K562 (cell line): ENCODE results near the gene PLPP4. TPM values are rescaled to one million over a fixed set of nuclear protein-coding genes. Genes with fewer than 3 reads are reported as not detected.

Experiments
- ATAC-seq: fragments of 200-7000 bp; cut with Tn5 transposase; 3 replicates; pipeline ENCODE4 v1.9.1; 2020; ENCODE audit warnings: moderate library complexity
- Bru-seq: library from RNA; stranded (reverse); fragments of 400-500 nt; gene quantifications from one replicate; lab custom pipeline; 2021; lab: Mats Ljungman, UMichigan
- BruChase-seq, 2 experiments: library from RNA; stranded (reverse); fragments of 400-500 nt; gene quantifications; one replicate each; lab custom pipeline; 2021; lab: Mats Ljungman, UMichigan
- BruUV-seq: library from RNA; stranded (reverse); fragments of 400-500 nt; replicated peaks from 2 replicates; lab custom pipeline; 2021; lab: Mats Ljungman, UMichigan
- CTCF ChIA-PET: fragments of 300-600 bp; formaldehyde crosslinking; extraction: SDS; loops from one replicate; lab custom pipeline; 2021; ENCODE audit warnings: low intra/inter-chr PET ratio; lab: Yijun Ruan, JAX
- POLR2A ChIA-PET: fragments of 300-600, 350-650 bp; sonication (Branson Sonifier 250); formaldehyde crosslinking; extraction: SDS; loops from one replicate; lab custom pipeline; 2021; ENCODE audit warnings: antibody characterized with exemption, inconsistent platforms; lab: Yijun Ruan, JAX
- DNase-seq, 4 experiments: peaks; one replicate each; pipeline versions ENCODE4 v3.0.0 to v3.0.0-alpha.2; 2011 to 2018; ENCODE audit warnings: low spot score in 3 of 4, mixed read lengths in 3 of 4; ENCODE audit errors: extremely low read depth in 1 of 4
- FAIRE-seq: peaks from 2 replicates; lab custom pipeline; 2011; peaks lifted over from hg19 to GRCh38; lab: Jason Lieb, UNC
- H2AFZ ChIP-seq: 2 replicates; pipeline ENCODE4 v1.6.0; 2011; ENCODE audit warnings: low read depth, low read length, control low read depth, inconsistent platforms
- H3K27ac ChIP-seq: fragments of 200-600 bp; 3 replicates; pipeline ENCODE4 v1.8.0; 2011; ENCODE audit warnings: low read depth, mild to moderate bottlenecking, control low read depth, inconsistent platforms, low read length, moderate library complexity, mixed read lengths; ENCODE audit errors: extremely low read depth
- H3K27me3 ChIP-seq, 2 experiments: fragments of 300-600 bp in 1 of 2; 2 replicates in 1 of 2; 3 replicates in 1 of 2; pipeline versions ENCODE4 v1.6.0 to v1.8.0; 2011; ENCODE audit warnings: inconsistent platforms in 2 of 2, low read length in 2 of 2, mild to moderate bottlenecking in 1 of 2, mixed read lengths in 1 of 2, moderate library complexity in 1 of 2; ENCODE audit not compliant: control insufficient read depth in 2 of 2, insufficient read depth in 2 of 2
- H3K36me3 ChIP-seq: fragments of 300-600 bp; 3 replicates; pipeline ENCODE4 v1.8.0; 2011; ENCODE audit warnings: mild to moderate bottlenecking, low read length, inconsistent platforms; ENCODE audit not compliant: control insufficient read depth, insufficient read depth
- H3K4me1 ChIP-seq, 2 experiments: fragments of 200-600 bp in 1 of 2; replicated peaks in 1 of 2; 2 replicates in 1 of 2; 3 replicates in 1 of 2; pipeline versions ENCODE4 v1.5.1 to v1.8.0; 2011; ENCODE audit warnings: inconsistent platforms in 2 of 2, low read length in 2 of 2, mild to moderate bottlenecking in 1 of 2, mixed read lengths in 1 of 2, moderate library complexity in 1 of 2; ENCODE audit not compliant: control insufficient read depth in 2 of 2, insufficient read depth in 2 of 2
- H3K4me2 ChIP-seq: 2 replicates; pipeline ENCODE4 v1.6.1; 2011; ENCODE audit warnings: low read length, control low read depth, inconsistent platforms, mixed read lengths; ENCODE audit not compliant: insufficient read depth
- H3K4me3 ChIP-seq: fragments of 200-600 bp; sonication (generic), shearing (Covaris generic); 2 replicates; pipeline ENCODE4 v1.5.1; 2016; ENCODE audit warnings: control low read depth, inconsistent platforms
- H3K79me2 ChIP-seq: fragments of 200-600 bp; 3 replicates; pipeline ENCODE4 v1.8.0; 2011; ENCODE audit warnings: low read length, inconsistent platforms; ENCODE audit not compliant: control insufficient read depth, insufficient read depth
- H3K9ac ChIP-seq, 2 experiments: 2 replicates each; pipeline versions ENCODE4 v1.6.0 to v1.6.1; 2011; ENCODE audit warnings: low read depth in 2 of 2, low read length in 2 of 2, control low read depth in 1 of 2, inconsistent platforms in 1 of 2, mild to moderate bottlenecking in 1 of 2, mixed read lengths in 1 of 2; ENCODE audit not compliant: insufficient read depth in 1 of 2
- H3K9me1 ChIP-seq: one replicate; pipeline ENCODE4 v1.6.0; 2011; ENCODE audit warnings: inconsistent platforms, mild to moderate bottlenecking, low read length, moderate library complexity; ENCODE audit not compliant: control insufficient read depth, insufficient read depth
- H3K9me3 ChIP-seq: replicated peaks from 2 replicates; pipeline ENCODE4 v1.5.1; 2011; ENCODE audit warnings: low read depth, low read length, inconsistent platforms; ENCODE audit not compliant: control insufficient read depth, insufficient read depth
- H4K20me1 ChIP-seq: replicated peaks from 2 replicates; pipeline ENCODE4 v1.6.1; 2011; ENCODE audit warnings: low read length, inconsistent platforms, mixed read lengths; ENCODE audit not compliant: control insufficient read depth, insufficient read depth
- CBFB ChIP-seq: sonication (generic); formaldehyde crosslinking; IDR thresholded peaks from 2 replicates; pipeline ENCODE4 v1.4.0; 2020; ENCODE audit warnings: mild to moderate bottlenecking, missing genetic modification reagents
- CBX2 ChIP-seq: fragments of 200-600 bp; sonication (generic); IDR thresholded peaks from one replicate; pipeline ENCODE4 v1.6.1; 2012; ENCODE audit warnings: mild to moderate bottlenecking, low read length, inconsistent platforms; ENCODE audit not compliant: insufficient read depth, poor library complexity, severe bottlenecking
- CCNT2 ChIP-seq: IDR thresholded peaks from 2 replicates; pipeline ENCODE4 v1.6.1; 2011; ENCODE audit warnings: borderline replicate concordance, low read depth, mild to moderate bottlenecking, moderate library complexity, mixed read lengths, low read length; ENCODE audit not compliant: insufficient read length; ENCODE audit errors: extremely low read depth
- CSDE1 ChIP-seq, 2 experiments: fragments of 450-650 bp; IDR thresholded peaks; 2 replicates each; pipeline ENCODE4 v1.6.1; 2016; ENCODE audit warnings: mild to moderate bottlenecking in 1 of 2
- ERF ChIP-seq: fragments of 450-650 bp; formaldehyde crosslinking; IDR thresholded peaks from 2 replicates; pipeline ENCODE4 v1.4.0; 2020; ENCODE audit warnings: mild to moderate bottlenecking, mixed read lengths
- ETV5 ChIP-seq: sonication (generic); formaldehyde crosslinking; IDR thresholded peaks from 2 replicates; pipeline ENCODE4 v1.4.0; 2020; ENCODE audit warnings: low read depth, mild to moderate bottlenecking, missing genetic modification reagents
- GTF2A2 ChIP-seq: IDR thresholded peaks from 2 replicates; pipeline ENCODE4 v1.6.1; 2016; ENCODE audit warnings: mild to moderate bottlenecking, missing genetic modification characterization, missing compliant biosample characterization
- GTF3C2 ChIP-seq: IDR thresholded peaks from 3 replicates; pipeline ENCODE4 v1.6.1; 2011; ENCODE audit warnings: borderline replicate concordance, mild to moderate bottlenecking, moderate library complexity; ENCODE audit not compliant: insufficient read length; ENCODE audit errors: extremely low read depth
- HDAC8 ChIP-seq: fragments of 450-650 bp; IDR thresholded peaks from 2 replicates; pipeline ENCODE4 v1.6.1; 2016; ENCODE audit warnings: mild to moderate bottlenecking, missing genetic modification characterization, moderate library complexity, missing compliant biosample characterization
- HOXB6 ChIP-seq: fragments of 250-450 bp; sonication (Bioruptor Pico); IDR thresholded peaks from 2 replicates; pipeline ENCODE4 v1.5.1; 2022; ENCODE audit warnings: mild to moderate bottlenecking, borderline replicate concordance
- KDM1A ChIP-seq, 2 experiments: fragments of 450-650 bp; IDR thresholded peaks; 2 replicates each; pipeline ENCODE4 v1.6.1; 2016; ENCODE audit warnings: mild to moderate bottlenecking in 2 of 2
- MYBL2 ChIP-seq, 2 experiments: fragments of 450-650 bp in 1 of 2; sonication (generic) in 1 of 2; formaldehyde crosslinking in 1 of 2; IDR thresholded peaks; 2 replicates each; pipeline versions ENCODE4 v1.6.1 to v1.8.1; 2017 to 2022; ENCODE audit warnings: borderline replicate concordance in 1 of 2, inconsistent platforms in 1 of 2, low read depth in 1 of 2, mild to moderate bottlenecking in 1 of 2, missing genetic modification reagents in 1 of 2, moderate library complexity in 1 of 2
- TGIF2 ChIP-seq: sonication (generic); formaldehyde crosslinking; IDR thresholded peaks from 2 replicates; pipeline ENCODE4 v1.8.1; 2022; ENCODE audit warnings: mild to moderate bottlenecking, missing genetic modification reagents, moderate library complexity
- ZNF12 ChIP-seq: sonication (generic); formaldehyde crosslinking; IDR thresholded peaks from 2 replicates; pipeline ENCODE4 v1.4.0; 2020; ENCODE audit warnings: mild to moderate bottlenecking, missing genetic modification reagents
- ZSCAN32 ChIP-seq: fragments of 450-650 bp; formaldehyde crosslinking; IDR thresholded peaks from 2 replicates; pipeline ENCODE4 v1.4.0; 2020; ENCODE audit warnings: mild to moderate bottlenecking, moderate library complexity
- WGBS: fragments of 100-300 bp; shearing (Covaris generic); methylation state at CpG from one replicate; pipeline ENCODE4 v1.1.6; 2016; ENCODE audit warnings: low coverage, mixed read lengths; ENCODE audit not compliant: insufficient coverage; ENCODE audit errors: missing lambda C conversion rate; 5-methylcytosine and 5-hydroxymethylcytosine counted together
- in situ Hi-C: fragments of 300-500 bp; cut with MboI; formaldehyde crosslinking; loops from 4 replicates; pipeline ENCODE4 v1.15.0; 2018; ENCODE audit warnings: inconsistent platforms, mixed read lengths
- intact Hi-C: fragments of 100-400 bp; cut with micrococcal nuclease; formaldehyde crosslinking; loops from 2 replicates; pipeline ENCODE4 v1.14.2; 2022
- long read RNA-seq, 3 experiments: library from polyadenylated mRNA in 2 of 3; library from RNA in 1 of 3; unstranded in 2 of 3; stranded (forward) in 1 of 3; transcript quantifications; one replicate each; pipeline ENCODE4 v2.0.0, GENCODE V29; 2019 to 2022
- polyA minus RNA-seq, 3 experiments: library from RNA; depleted of rRNA, polyadenylated mRNA; stranded (reverse); fragments of >200 nt; gene quantifications; 2 replicates each; pipeline ENCODE4 v1.2.3, GENCODE V29; 2011
- polyA plus RNA-seq, 8 experiments: library from polyadenylated mRNA; depleted of rRNA in 4 of 8; stranded (reverse) in 5 of 8; unstranded in 3 of 8; fragments of >200 nt; fragmentation: Nextera tagmentation in 2 of 8; fragmentation: Illumina TruSeq in 1 of 8; extraction: Ambion mirVana in 2 of 8; extraction: Trizol in 1 of 8; gene quantifications; 2 replicates each; pipeline versions ENCODE4 v1.2.1 to v1.2.3, GENCODE V29; 2011 to 2014; ENCODE audit warnings: inconsistent platforms in 1 of 8, missing spikeins in 1 of 8
- total RNA-seq, 7 experiments: library from RNA; depleted of rRNA in 6 of 7; stranded (reverse); fragments of >200 nt in 6 of 7; fragmentation: Illumina TruSeq in 2 of 7; extraction: Trizol in 2 of 7; gene quantifications; 2 replicates each; pipeline versions ENCODE4 v1.2.1 to v1.2.3, GENCODE V29; 2011 to 2021; ENCODE audit warnings: low replicate concordance in 1 of 7

PLPP4 gene
- total RNA-seq (2011; cell fraction: chromatin; rRNA removed; ENCODE audit: low replicate concordance) = not detected in 2 replicates
- total RNA-seq (2011; cell fraction: nucleolus; rRNA removed) = not detected in 2 replicates
- total RNA-seq (2011; cell fraction: nucleoplasm; rRNA removed) = not detected in 2 replicates
- total RNA-seq (2014; rRNA removed) = not detected in 2 replicates
- not detected in 2 replicates for total RNA-seq (2014; rRNA removed; fragmentation: Illumina TruSeq; extraction: Trizol)
- total RNA-seq (2015; rRNA removed; fragmentation: Illumina TruSeq; extraction: Trizol) = not detected in 2 replicates
- not detected in 2 replicates for total RNA-seq (2021)
- polyA plus RNA-seq (2011; rRNA removed) = 0.07 and 0.08 TPM in 2 replicates
- polyA plus RNA-seq (2011; cell fraction: cytosol; rRNA removed) = not detected in 2 replicates
- polyA plus RNA-seq (2011; cell fraction: nucleus; rRNA removed) = 0.11 TPM in 1 of 2 replicates, not detected in the other
- polyA plus RNA-seq (2012) = 0.22 TPM in 1 of 2 replicates, not detected in the other
- not detected in 2 replicates for polyA plus RNA-seq (2014; fragmentation: Illumina TruSeq; extraction: Trizol)
- polyA plus RNA-seq (2014; fragmentation: Nextera tagmentation; extraction: Ambion mirVana) = not detected
- not detected in 2 replicates for polyA plus RNA-seq (2014; rRNA removed)
- not detected in 2 replicates for polyA minus RNA-seq (2011; rRNA and poly(A)+ RNA removed)
- polyA minus RNA-seq (2011; cell fraction: cytosol; rRNA and poly(A)+ RNA removed) = not detected in 2 replicates
- polyA minus RNA-seq (2011; cell fraction: nucleus; rRNA and poly(A)+ RNA removed) = not detected in 2 replicates
- Bru-seq, nascent RNA = percentile 2 among the genes with signal in this experiment
- percentile 7 among the genes with signal in this experiment for BruChase-seq, experiment 1, labeled RNA remaining after a 2-hour chase
- BruChase-seq, experiment 2, labeled RNA remaining after a 6-hour chase = percentile 10 among the genes with signal in this experiment
- long read RNA-seq, experiment 1 = 0 reads
- long read RNA-seq, experiment 2 = 0 reads
- long read RNA-seq, experiment 3 = 0 reads

- Histone ChIP-seq H3K36me3 (no peaks in the 10 kb centered on the region), H3K4me3 (no peak within 1 kb of the TSS), H3K9ac (no peak within 1 kb of the TSS), H3K9me1 (no peaks in the 10 kb centered on the region), H3K27ac (no peak within 1 kb of the TSS), H3K4me2 (no peak within 1 kb of the TSS), H3K27me3 (peaks cover 0 to 11% of the 10 kb centered on the region in 2 experiments; a peak in 2 of 5 replicates), H2AFZ (no peak within 1 kb of the TSS), H3K4me1 (peaks cover 0 to 12% of the 10 kb centered on the region in 2 experiments; a peak in 3 of 5 replicates), H3K79me2 (no peaks in the 10 kb centered on the region), H4K20me1 (no peaks in the 10 kb centered on the region; the same call in 1 of the 2 replicates), H3K9me3 (no peaks in the 10 kb centered on the region)
- TF ChIP-seq ZNF12 (CRISPR knock-in tag) (no peak), KDM1A (IDR thresholded peaks at IDR 0.05) (no peak), HOXB6 (CRISPR knock-in tag) (no peak), CBX2 (no peak), GTF3C2 (no peak), CCNT2 (no peak), CSDE1 (IDR thresholded peaks at IDR 0.05) (no peak), CBFB (CRISPR knock-in tag) (no peak), TGIF2 (CRISPR knock-in tag) (no peak), ZSCAN32 (no peak), MYBL2 (IDR thresholded peaks at IDR 0.05; ENCODE audit: low read depth) (no peak), MYBL2 (CRISPR knock-in tag; IDR thresholded peaks at IDR 0.05; ENCODE audit: borderline replicate concordance) (no peak), ERF (CRISPR knock-in tag) (no peak), HDAC8 (tag) (no peak), GTF2A2 (tag) (no peak), ETV5 (no peak)
- WGBS = 9% methylated on average over 17 of the region's 92 CpGs
- CTCF ChIA-PET = no interaction called here
- in situ Hi-C loops (no loop called here), intact Hi-C loops (no loop called here)
- DNase-seq (peak; percentile 3 to 29 (median 22)), ATAC-seq (peak; percentile 48), FAIRE-seq (no peak)
- POLR2A ChIA-PET = no interaction called here
- no TSS peak for BruUV-seq
These were observed at the start of gene PLPP4 for GRCh38 chr10:120456626-120457430. PLPP4 (plus strand) TSS chr10:120457227; CDS start chr10:120457306, 79 bp downstream.
